NCI-H774 (cell line): ENCODE results near the gene CACNG3.
"Not testable (repeated sequence)": the region's sequence is repeated elsewhere in the genome, so short reads cannot be mapped to it uniquely, and the experiment has no call there.

Source experiments
- DNase-seq: peaks from one replicate; lab custom pipeline; 2025; lab: John Stamatoyannopoulos, UW

CACNG3 gene

GRCh38 chr16:24279982-24280515, 23.9 kb downstream of the CACNG3 start:
- DNase-seq, result no peak

- DNase-seq, result no peak
Measured at GRCh38 chr16:24281466-24281865, 25.3 kb downstream of the CACNG3 start.

GRCh38 chr16:24282141-24282540, 26.0 kb downstream of the CACNG3 start:
- DNase-seq, result no peak

- no peak for DNase-seq
Measured at GRCh38 chr16:24286741-24287405, 30.7 kb downstream of the CACNG3 start.

GRCh38 chr16:24288516-24288915, 32.4 kb downstream of the CACNG3 start:
- no peak for DNase-seq

- DNase-seq, result no peak
Measured at GRCh38 chr16:24289166-24289700, 33.1 kb downstream of the CACNG3 start.

GRCh38 chr16:24291932-24292331, 35.8 kb downstream of the CACNG3 start:
- DNase-seq, result no peak

GRCh38 chr16:24294131-24294530, 38.0 kb downstream of the CACNG3 start:
- no peak for DNase-seq

- DNase-seq, result no peak
Measured at GRCh38 chr16:24297375-24297774, 41.2 kb downstream of the CACNG3 start.

GRCh38 chr16:24298548-24299167, 42.5 kb downstream of the CACNG3 start:
- no peak for DNase-seq

GRCh38 chr16:24300750-24301149, 44.6 kb downstream of the CACNG3 start:
- DNase-seq, result not testable (repeated sequence)

GRCh38 chr16:24302636-24303035, 46.5 kb downstream of the CACNG3 start:
- no peak for DNase-seq

- DNase-seq, result no peak
Measured at GRCh38 chr16:24308200-24308599, 52.1 kb downstream of the CACNG3 start.

- DNase-seq, result no peak
Measured at GRCh38 chr16:24309258-24310142, 53.4 kb downstream of the CACNG3 start.

GRCh38 chr16:24315343-24315742, 59.2 kb downstream of the CACNG3 start:
- DNase-seq, result no peak

- no peak for DNase-seq
Measured at GRCh38 chr16:24318680-24319079, 62.5 kb downstream of the CACNG3 start.

GRCh38 chr16:24319126-24319814, 63.1 kb downstream of the CACNG3 start:
- DNase-seq, result no peak

GRCh38 chr16:24322106-24322505, 66.0 kb downstream of the CACNG3 start:
- no peak for DNase-seq

- DNase-seq, result no peak
Measured at GRCh38 chr16:24324421-24324820, 68.3 kb downstream of the CACNG3 start.

- DNase-seq, result no peak
Measured at GRCh38 chr16:24328835-24329452, 72.8 kb downstream of the CACNG3 start.

- DNase-seq, result no peak
Measured at GRCh38 chr16:24332178-24332577, 76.0 kb downstream of the CACNG3 start.
